ENCODE results near the gene MYBPC3. TPM values are rescaled to one million over a fixed set of nuclear protein-coding genes. Genes with fewer than 3 reads are reported as not detected.

Gene MYBPC3
- total RNA-seq, 4 donors from 2014 or later: not detected

DNA sequence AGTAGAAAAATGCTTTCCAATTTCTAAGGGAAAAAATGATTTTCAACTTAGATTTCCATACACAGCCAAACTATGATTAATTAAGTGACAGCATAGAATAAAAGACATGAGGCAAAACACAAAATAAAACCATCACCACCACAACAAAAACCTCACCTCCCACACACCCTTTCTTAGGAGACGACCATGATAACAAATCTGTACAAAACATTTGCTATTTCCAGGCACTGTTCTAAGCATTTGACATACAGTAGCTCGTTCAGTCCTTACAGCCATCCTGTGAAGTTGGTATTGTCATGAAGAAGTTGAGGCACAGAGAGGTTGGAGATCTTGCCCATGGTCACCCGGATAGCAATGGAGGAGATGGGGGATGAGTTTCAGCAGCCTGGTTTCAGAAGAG, 17.2 kb upstream of the MYBPC3 start:
- WGBS, 2 donors: 44 to 51% methylated on average over 3 of the region's 3 CpGs
- no peak for DNase-seq (ENCODE audit: low spot score in 2 of 2)
- no peak overlapping the region for H3K4me3 ChIP-seq (ENCODE audit: low read depth, poor library complexity, severe bottlenecking)
- intact Hi-C loops (cut with DNase I; ENCODE audit: low total_unique reads): no loop called here
- TF ChIP-seq, protein P1, sequence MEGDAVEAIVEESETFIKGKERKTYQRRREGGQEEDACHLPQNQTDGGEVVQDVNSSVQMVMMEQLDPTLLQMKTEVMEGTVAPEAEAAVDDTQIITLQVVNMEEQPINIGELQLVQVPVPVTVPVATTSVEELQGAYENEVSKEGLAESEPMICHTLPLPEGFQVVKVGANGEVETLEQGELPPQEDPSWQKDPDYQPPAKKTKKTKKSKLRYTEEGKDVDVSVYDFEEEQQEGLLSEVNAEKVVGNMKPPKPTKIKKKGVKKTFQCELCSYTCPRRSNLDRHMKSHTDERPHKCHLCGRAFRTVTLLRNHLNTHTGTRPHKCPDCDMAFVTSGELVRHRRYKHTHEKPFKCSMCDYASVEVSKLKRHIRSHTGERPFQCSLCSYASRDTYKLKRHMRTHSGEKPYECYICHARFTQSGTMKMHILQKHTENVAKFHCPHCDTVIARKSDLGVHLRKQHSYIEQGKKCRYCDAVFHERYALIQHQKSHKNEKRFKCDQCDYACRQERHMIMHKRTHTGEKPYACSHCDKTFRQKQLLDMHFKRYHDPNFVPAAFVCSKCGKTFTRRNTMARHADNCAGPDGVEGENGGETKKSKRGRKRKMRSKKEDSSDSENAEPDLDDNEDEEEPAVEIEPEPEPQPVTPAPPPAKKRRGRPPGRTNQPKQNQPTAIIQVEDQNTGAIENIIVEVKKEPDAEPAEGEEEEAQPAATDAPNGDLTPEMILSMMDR (IDR thresholded peaks at IDR 0.05): no peak
- no peak for TF ChIP-seq POLR2A (IDR thresholded peaks at IDR 0.05)

DNA sequence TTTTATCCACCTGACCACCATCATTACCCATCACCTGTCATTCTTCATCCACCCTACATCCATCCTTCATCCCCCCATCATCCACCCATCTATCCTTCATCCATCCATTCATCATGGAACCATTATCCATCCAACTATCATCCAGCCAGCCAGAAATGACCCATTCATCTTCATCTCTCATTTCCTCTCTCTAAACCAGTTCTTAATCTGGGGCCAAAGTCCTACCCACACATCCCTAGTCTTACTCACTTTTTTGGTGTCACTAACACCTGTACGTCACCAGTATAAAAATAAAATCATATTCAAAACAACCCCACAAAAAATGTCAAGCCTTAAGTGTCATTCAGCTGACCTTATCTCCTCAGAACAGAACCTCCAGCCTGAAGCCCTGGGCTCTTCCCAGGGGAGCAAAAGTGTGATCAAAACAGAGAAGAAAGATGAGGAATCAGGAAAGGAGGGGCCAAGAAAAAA, 13.6 kb upstream of the MYBPC3 start:
- WGBS, 2 donors: 80 to 92% methylated on average over 1 of the region's 1 CpG
- DNase-seq (ENCODE audit: low spot score in 2 of 2): no peak
- H3K4me3 ChIP-seq (ENCODE audit: low read depth, poor library complexity, severe bottlenecking): no peak overlapping the region
- intact Hi-C loops (cut with DNase I; ENCODE audit: low total_unique reads): no loop called here
- TF ChIP-seq, protein P1 (IDR thresholded peaks at IDR 0.05): no peak
- no peak for TF ChIP-seq POLR2A (IDR thresholded peaks at IDR 0.05)

DNA sequence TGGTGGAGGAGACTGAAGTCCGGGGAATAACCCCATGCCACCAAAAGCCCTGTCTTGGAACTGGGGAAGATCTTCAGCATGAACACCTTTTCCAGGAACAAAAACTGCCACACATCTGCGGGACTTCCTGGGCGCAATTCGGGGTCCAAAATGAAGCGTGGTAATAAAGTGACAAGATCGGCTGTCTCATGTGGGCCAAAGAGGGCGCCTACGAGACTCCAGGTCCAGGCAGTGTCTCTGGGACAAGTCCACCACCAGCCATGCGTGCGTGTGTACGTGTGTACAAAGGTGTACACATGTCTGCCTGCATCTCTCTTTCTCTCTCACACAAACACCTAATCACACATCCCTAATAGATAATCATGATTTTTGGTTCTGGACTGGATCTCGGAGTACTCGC, 8.9 kb upstream of the MYBPC3 start:
- WGBS, 2 donors: 83 to 86% methylated on average over 13 of the region's 13 CpGs
- no peak overlapping the region for H3K4me3 ChIP-seq (ENCODE audit: low read depth, poor library complexity, severe bottlenecking)
- intact Hi-C loops (cut with DNase I; ENCODE audit: low total_unique reads): no loop called here
- TF ChIP-seq POLR2A (IDR thresholded peaks at IDR 0.05): no peak
- TF ChIP-seq, protein P1 (IDR thresholded peaks at IDR 0.05): no peak
- DNase-seq (ENCODE audit: low spot score in 2 of 2): no peak

DNA sequence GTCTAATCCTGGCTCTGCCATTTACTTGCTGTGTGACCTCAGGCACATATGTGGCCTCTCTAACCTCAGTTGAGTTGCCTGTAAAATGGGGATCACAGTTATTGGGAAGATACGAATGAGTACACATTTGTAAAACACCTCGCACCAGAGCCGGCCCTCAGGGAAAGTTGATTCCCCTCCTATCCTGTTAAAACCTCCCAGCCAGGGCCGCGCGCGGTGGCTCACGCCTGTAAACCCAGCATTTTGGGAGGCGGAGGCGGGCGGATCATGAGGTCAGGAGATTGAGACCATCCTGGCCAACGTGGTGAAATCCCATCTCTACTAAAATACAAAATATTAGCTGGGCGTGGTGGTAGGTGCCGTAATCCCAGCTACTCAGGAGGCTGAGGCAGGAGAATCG, 7.8 kb upstream of the MYBPC3 start:
- no peak overlapping the region for H3K4me3 ChIP-seq (ENCODE audit: low read depth, poor library complexity, severe bottlenecking)
- TF ChIP-seq POLR2A (IDR thresholded peaks at IDR 0.05): no peak
- TF ChIP-seq, protein P1 (IDR thresholded peaks at IDR 0.05): no peak
- intact Hi-C loops (cut with DNase I; ENCODE audit: low total_unique reads): no loop called here
- no peak for DNase-seq (ENCODE audit: low spot score in 2 of 2)
- WGBS, 2 donors: 91 to 92% methylated on average over 15 of the region's 15 CpGs

DNA sequence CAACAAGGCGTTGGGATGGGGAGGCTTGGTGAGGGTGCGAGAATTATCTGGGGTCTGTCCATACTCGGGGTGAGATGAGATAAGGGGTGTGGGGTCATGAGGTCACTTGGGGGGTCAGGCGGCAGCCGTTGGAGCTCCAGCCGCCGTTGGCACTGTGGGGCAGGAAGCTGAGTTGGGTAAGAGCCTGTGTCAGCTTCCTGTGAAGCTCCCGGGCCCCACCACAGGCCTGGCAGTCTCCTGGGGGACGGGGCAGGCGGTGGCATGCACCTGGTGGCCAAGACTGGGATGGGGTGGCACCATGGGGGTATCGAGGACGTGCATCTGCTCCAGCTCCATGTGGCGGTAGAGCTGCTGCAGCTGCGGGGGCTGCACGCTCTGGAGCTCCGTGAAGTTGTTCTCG, 7.1 kb upstream of the MYBPC3 start:
- intact Hi-C loops (cut with DNase I; ENCODE audit: low total_unique reads): loop anchor here (10.0 kb wide), 1 partner anchor 175 kb away; the partner anchor contains the start of gene PACSIN3
- H3K4me3 ChIP-seq (ENCODE audit: low read depth, poor library complexity, severe bottlenecking): no peak overlapping the region
- DNase-seq (ENCODE audit: low spot score in 2 of 2): no peak
- TF ChIP-seq POLR2A (IDR thresholded peaks at IDR 0.05): no peak
- TF ChIP-seq, protein P1 (IDR thresholded peaks at IDR 0.05): no peak
- WGBS, 2 donors: 71 to 75% methylated on average over 14 to 17 of the region's 17 CpGs

DNA sequence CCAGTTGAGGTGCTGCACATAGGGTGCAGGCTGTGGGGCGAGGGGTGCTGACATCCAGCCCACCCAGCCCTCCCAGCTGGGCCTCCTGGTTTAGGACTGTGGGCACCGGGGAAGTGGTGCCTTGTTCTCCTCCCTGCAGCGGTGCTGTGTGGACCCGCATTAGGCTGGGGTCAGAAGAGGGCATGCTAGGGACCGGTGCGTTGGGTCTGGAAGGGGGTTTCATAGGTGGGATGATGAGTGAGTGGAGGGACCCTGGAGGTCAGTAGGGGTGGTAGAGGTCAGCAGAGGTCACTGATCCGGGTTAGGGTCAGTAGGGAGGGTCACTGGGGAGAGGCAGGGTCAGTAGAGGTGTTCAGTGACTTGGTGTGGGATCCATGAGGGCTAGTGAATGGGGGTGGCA, 6.7 kb upstream of the MYBPC3 start:
- 80 to 88% methylated on average over 7 of the region's 7 CpGs for WGBS, 2 donors
- no peak for TF ChIP-seq POLR2A (IDR thresholded peaks at IDR 0.05)
- TF ChIP-seq, protein P1 (IDR thresholded peaks at IDR 0.05): no peak
- intact Hi-C loops (cut with DNase I; ENCODE audit: low total_unique reads): loop anchor here (10.0 kb wide), 1 partner anchor 174 kb away; the partner anchor contains the start of gene PACSIN3
- H3K4me3 ChIP-seq (ENCODE audit: low read depth, poor library complexity, severe bottlenecking): no peak overlapping the region
- DNase-seq (ENCODE audit: low spot score in 2 of 2): no peak
